ENCODE results near the gene CIAO1.
"Not testable (repeated sequence)": the region's sequence is repeated elsewhere in the genome, so short reads cannot be mapped to it uniquely, and the experiment has no call there.

CIAO1 gene

DNA sequence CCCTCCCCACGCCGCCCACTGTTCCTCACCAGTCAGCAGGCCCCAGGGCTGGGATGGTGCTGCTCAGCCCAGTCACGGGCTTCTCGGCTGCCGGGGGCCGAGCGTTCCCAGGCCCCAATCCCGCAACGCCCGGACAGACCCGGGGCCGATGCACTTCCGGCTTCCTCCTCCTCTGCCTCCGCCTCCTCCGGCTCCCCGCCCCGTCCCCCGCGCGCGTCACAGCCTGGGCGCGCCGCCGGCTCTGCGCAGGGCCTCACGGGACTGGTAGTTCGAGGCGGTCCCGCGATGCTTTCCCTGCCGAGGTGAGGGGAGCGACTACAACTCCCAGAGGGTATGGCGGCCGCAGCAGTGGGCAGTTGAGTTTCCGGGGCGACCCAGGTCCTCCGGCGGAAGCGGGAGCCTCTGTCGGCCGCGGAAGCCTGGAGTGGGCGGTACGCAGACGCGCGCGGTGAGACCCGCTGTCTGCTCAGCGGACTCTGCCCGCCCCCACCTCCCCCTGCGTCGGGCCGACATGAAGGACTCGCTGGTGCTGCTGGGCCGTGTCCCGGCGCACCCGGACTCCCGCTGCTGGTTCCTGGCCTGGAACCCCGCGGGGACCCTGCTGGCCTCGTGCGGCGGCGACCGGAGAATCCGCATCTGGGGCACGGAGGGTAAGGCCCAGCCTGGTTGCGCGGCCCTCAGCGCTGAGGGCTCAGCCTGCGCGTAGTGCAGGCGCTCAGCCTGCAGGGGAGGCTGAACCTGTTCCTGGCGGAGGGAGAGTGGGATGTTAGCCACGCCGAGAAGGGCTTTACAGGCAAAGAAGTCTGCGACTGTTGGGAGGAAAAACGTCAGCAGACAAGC, at the start of gene CIAO1, which contains the start of gene TMEM127:
Gene CIAO1 (plus strand): TSS at position 386 of the 840 bp plus-strand sequence. CDS start 126 bp downstream, at position 512.
Gene TMEM127 (minus strand): TSS at position 158 of the 840 bp plus-strand sequence. CDS start 616 bp downstream, outside the sequence.
- TF ChIP-seq CTCF (IDR thresholded peaks at IDR 0.05; ENCODE audit: low read depth, low read length): peak; percentile 34; the same call in 1 of the 2 replicates
- H3K4me3 ChIP-seq (ENCODE audit: low read depth, low read length): peak within 1 kb of the TSS; percentile 96

GRCh38 chr2:96218508-96219131, 47.4 kb upstream of the CIAO1 start:
- no peak overlapping the region for H3K4me3 ChIP-seq (ENCODE audit: low read depth, low read length)
- TF ChIP-seq CTCF (IDR thresholded peaks at IDR 0.05; ENCODE audit: low read depth, low read length): no peak

DNA sequence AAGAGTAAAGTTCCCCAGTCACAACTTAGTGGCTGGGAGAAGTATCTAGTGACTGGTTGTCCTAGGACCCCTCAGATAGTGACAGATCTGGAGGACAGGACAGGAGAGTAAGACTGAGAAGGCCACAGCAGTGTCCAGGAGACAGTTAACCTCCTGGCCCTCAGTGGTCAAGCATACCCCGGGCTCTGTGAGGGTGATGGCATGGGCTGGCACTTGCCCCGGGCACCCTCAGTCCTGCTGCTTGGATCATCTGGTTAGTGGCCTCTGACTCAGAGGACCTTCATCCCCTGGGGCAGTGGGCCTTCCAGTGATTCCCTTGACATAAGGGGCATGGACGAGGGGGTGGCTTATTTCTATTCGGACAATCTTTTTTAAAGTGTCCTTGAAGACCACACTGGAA, 46.1 kb upstream of the CIAO1 start:
- not testable (repeated sequence) for H3K4me3 ChIP-seq (ENCODE audit: low read depth, low read length)

- H3K4me3 ChIP-seq (ENCODE audit: low read depth, low read length): not testable (repeated sequence)
These were observed 44.9 kb upstream of the CIAO1 start for GRCh38 chr2:96221106-96221505.

- no peak overlapping the region for H3K4me3 ChIP-seq (ENCODE audit: low read depth, low read length)
These were observed 41.0 kb upstream of the CIAO1 start for GRCh38 chr2:96225016-96225533.

DNA sequence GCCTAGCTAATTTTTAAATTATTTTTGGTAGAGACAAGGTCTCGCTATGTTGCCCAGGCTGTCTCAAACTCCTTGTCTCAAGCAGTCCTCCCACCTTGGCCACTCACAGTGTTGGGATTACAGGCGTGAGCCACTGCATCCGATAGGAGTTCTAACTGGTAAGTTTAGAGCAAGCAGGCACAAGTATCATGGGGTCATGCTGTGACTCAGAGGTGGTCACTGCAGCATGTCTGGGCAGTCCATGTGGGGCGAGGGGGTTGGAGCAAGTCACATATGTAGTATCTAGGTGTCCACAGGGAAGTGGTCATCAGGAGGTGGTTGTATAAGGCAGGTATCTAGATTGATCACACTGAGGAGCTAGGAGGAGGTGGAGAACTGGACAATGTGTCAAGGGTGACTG, 34.7 kb upstream of the CIAO1 start:
- no peak for TF ChIP-seq CTCF (IDR thresholded peaks at IDR 0.05; ENCODE audit: low read depth, low read length)

More at GRCh38 chr2:96225016-96225533, 41.0 kb upstream of the CIAO1 start:
- TF ChIP-seq CTCF (IDR thresholded peaks at IDR 0.05; ENCODE audit: low read depth, low read length): no peak

GRCh38 chr2:96233436-96233835, 32.6 kb upstream of the CIAO1 start:
- no peak overlapping the region for H3K4me3 ChIP-seq (ENCODE audit: low read depth, low read length)
- TF ChIP-seq CTCF (IDR thresholded peaks at IDR 0.05; ENCODE audit: low read depth, low read length): no peak

More for the DNA sequence above, 34.7 kb upstream of the CIAO1 start:
- H3K4me3 ChIP-seq (ENCODE audit: low read depth, low read length): no peak overlapping the region

GRCh38 chr2:96233880-96234316, 32.1 kb upstream of the CIAO1 start:
- no peak overlapping the region for H3K4me3 ChIP-seq (ENCODE audit: low read depth, low read length)

More at GRCh38 chr2:96233880-96234316, 32.1 kb upstream of the CIAO1 start:
- TF ChIP-seq CTCF (IDR thresholded peaks at IDR 0.05; ENCODE audit: low read depth, low read length): no peak

Measured in WI38 (cell line).